ENCODE measurements around the gene BSG. TPM values are rescaled to one million over a fixed set of nuclear protein-coding genes. Genes with fewer than 3 reads are reported as not detected.

The BSG gene
- total RNA-seq, 4 donors from 2014 or later, result 305 to 380 (median 364) TPM

- H3K4me3 ChIP-seq, result peak overlapping the region in 1 of 4 donors; percentile 25
- intact Hi-C loops (cut with DNase I; ENCODE audit: low total_unique reads) (loop anchor here (10.0 kb wide), 1 partner anchor 638 kb away; no protein-coding TSS in a partner anchor), in situ Hi-C loops (cut with MboI; ENCODE audit: low sequenced_read_pairs in 4 of 4) (no loop called here)
These were observed 4.5 kb downstream of the BSG start for GRCh38 chr19:576768-577438.

GRCh38 chr19:577439-578392, 5.3 kb downstream of the BSG start:
- in situ Hi-C loops (cut with MboI; ENCODE audit: low sequenced_read_pairs in 4 of 4) (no loop called here), intact Hi-C loops (cut with DNase I; ENCODE audit: low total_unique reads) (loop anchor here (10.0 kb wide), 1 partner anchor 637 kb away; no protein-coding TSS in a partner anchor)
- Histone ChIP-seq H3K9me3 (no peaks in the 10 kb centered on the region), H3K27me3 (no peaks in the 10 kb centered on the region), H3K36me3 (peaks cover 0 to 31% of the 10 kb centered on the region in 2 donors), H3K27ac (peak overlapping the region; percentile 97 to 100 (median 99)), H3K4me1 (peaks cover 38 to 65% of the 10 kb centered on the region in 2 donors), H3K4me3 (no peak overlapping the region)
- DNase-seq (peak in 1 of 2 donors; percentile 22), ATAC-seq (no peak)
- TF ChIP-seq POLR2A (IDR thresholded peaks at IDR 0.05), result no peak
- TF ChIP-seq CTCF (IDR thresholded peaks at IDR 0.05 in 4 of 5, conservative IDR thresholded peaks at IDR 0.05 in 1 of 5), result no peak

More at GRCh38 chr19:576768-577438, 4.5 kb downstream of the BSG start:
- no peaks in the 10 kb centered on the region for H3K9me3 ChIP-seq
- peaks cover 38 to 66% of the 10 kb centered on the region in 2 donors for H3K4me1 ChIP-seq
- H3K27me3 ChIP-seq, result no peaks in the 10 kb centered on the region
- H3K36me3 ChIP-seq, result peaks cover 0 to 22% of the 10 kb centered on the region in 2 donors
- ATAC-seq, result no peak
- peak in 1 of 2 donors; percentile 13 for DNase-seq
- TF ChIP-seq CTCF (IDR thresholded peaks at IDR 0.05 in 4 of 5, conservative IDR thresholded peaks at IDR 0.05 in 1 of 5), result no peak
- no peak for TF ChIP-seq POLR2A (IDR thresholded peaks at IDR 0.05)
- peak overlapping the region; percentile 97 to 100 (median 99) for H3K27ac ChIP-seq

- no peaks in the 10 kb centered on the region for H3K27me3 ChIP-seq
- H3K27ac ChIP-seq, result peak overlapping the region in 3 of 4 donors; percentile 38 to 97 (median 45)
- DNase-seq (no peak), ATAC-seq (no peak)
- TF ChIP-seq POLR2A (IDR thresholded peaks at IDR 0.05) (no peak), CTCF (IDR thresholded peaks at IDR 0.05 in 4 of 5, conservative IDR thresholded peaks at IDR 0.05 in 1 of 5) (no peak)
- intact Hi-C loops (cut with DNase I; ENCODE audit: low total_unique reads) (loop anchor here (10.0 kb wide), 1 partner anchor 636 kb away; no protein-coding TSS in a partner anchor), in situ Hi-C loops (cut with MboI; ENCODE audit: low sequenced_read_pairs in 4 of 4) (no loop called here)
- H3K9me3 ChIP-seq, result no peaks in the 10 kb centered on the region
- H3K36me3 ChIP-seq, result peaks cover 0 to 40% of the 10 kb centered on the region in 2 donors
- peaks cover 27 to 56% of the 10 kb centered on the region in 2 donors for H3K4me1 ChIP-seq
- no peak overlapping the region for H3K4me3 ChIP-seq
These were observed 6.9 kb downstream of the BSG start for GRCh38 chr19:579111-579841.

GRCh38 chr19:579842-580155, 7.4 kb downstream of the BSG start:
- H3K27me3 ChIP-seq, result no peaks in the 10 kb centered on the region
- no peaks in the 10 kb centered on the region for H3K9me3 ChIP-seq
- in situ Hi-C loops (cut with MboI; ENCODE audit: low sequenced_read_pairs in 4 of 4) (no loop called here), intact Hi-C loops (cut with DNase I; ENCODE audit: low total_unique reads) (loop anchor here (5.0 to 10.0 kb wide), 2 partner anchors 438 to 635 kb away; no protein-coding TSS in a partner anchor)
- H3K4me3 ChIP-seq, result no peak overlapping the region
- H3K36me3 ChIP-seq, result peaks cover 0 to 40% of the 10 kb centered on the region in 2 donors
- ATAC-seq, result no peak
- peak overlapping the region in 3 of 4 donors; percentile 12 to 45 (median 18) for H3K27ac ChIP-seq
- TF ChIP-seq POLR2A (IDR thresholded peaks at IDR 0.05), result no peak
- no peak for TF ChIP-seq CTCF (IDR thresholded peaks at IDR 0.05 in 4 of 5, conservative IDR thresholded peaks at IDR 0.05 in 1 of 5)
- no peak for DNase-seq
- H3K4me1 ChIP-seq, result peaks cover 22 to 51% of the 10 kb centered on the region in 2 donors
